ENCODE results near the gene RBM34.
A peak's percentile ranks its signal among the peaks of the same experiment; 100 is the strongest.
"Not testable (repeated sequence)": the region's sequence is repeated elsewhere in the genome, so short reads cannot be mapped to it uniquely, and the experiment has no call there.

The RBM34 gene

DNA sequence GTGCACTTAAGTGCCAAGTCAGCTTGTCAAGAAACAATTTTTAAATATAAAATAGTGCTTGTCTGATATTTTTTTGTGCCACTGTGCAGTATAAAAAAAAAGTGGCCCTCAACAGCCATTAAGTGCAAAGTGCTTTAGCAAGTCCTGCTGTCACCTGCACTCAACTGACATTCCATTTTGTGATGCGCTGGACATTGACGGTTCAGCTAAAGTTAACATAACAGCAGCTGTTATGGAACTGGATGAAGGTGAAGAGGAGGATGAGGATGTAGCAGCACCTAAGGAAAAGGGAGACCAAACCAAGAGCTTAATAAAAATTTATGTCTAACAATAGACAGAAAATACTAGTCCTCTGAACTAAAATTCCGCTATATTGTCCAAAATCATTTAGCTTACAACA is 7.3 kb upstream of the RBM34 start:
- TF ChIP-seq, protein P1, sequence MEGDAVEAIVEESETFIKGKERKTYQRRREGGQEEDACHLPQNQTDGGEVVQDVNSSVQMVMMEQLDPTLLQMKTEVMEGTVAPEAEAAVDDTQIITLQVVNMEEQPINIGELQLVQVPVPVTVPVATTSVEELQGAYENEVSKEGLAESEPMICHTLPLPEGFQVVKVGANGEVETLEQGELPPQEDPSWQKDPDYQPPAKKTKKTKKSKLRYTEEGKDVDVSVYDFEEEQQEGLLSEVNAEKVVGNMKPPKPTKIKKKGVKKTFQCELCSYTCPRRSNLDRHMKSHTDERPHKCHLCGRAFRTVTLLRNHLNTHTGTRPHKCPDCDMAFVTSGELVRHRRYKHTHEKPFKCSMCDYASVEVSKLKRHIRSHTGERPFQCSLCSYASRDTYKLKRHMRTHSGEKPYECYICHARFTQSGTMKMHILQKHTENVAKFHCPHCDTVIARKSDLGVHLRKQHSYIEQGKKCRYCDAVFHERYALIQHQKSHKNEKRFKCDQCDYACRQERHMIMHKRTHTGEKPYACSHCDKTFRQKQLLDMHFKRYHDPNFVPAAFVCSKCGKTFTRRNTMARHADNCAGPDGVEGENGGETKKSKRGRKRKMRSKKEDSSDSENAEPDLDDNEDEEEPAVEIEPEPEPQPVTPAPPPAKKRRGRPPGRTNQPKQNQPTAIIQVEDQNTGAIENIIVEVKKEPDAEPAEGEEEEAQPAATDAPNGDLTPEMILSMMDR (IDR thresholded peaks at IDR 0.05; ENCODE audit: extremely low read depth, insufficient read depth, missing control alignments), result no peak
- DNase-seq (ENCODE audit: low spot score), result no peak
- in situ Hi-C loops (cut with MboI; ENCODE audit: low pct_unique_long_range_greater_than_20kb, low sequenced_read_pairs, unreplicated experiment), result no loop called here

DNA sequence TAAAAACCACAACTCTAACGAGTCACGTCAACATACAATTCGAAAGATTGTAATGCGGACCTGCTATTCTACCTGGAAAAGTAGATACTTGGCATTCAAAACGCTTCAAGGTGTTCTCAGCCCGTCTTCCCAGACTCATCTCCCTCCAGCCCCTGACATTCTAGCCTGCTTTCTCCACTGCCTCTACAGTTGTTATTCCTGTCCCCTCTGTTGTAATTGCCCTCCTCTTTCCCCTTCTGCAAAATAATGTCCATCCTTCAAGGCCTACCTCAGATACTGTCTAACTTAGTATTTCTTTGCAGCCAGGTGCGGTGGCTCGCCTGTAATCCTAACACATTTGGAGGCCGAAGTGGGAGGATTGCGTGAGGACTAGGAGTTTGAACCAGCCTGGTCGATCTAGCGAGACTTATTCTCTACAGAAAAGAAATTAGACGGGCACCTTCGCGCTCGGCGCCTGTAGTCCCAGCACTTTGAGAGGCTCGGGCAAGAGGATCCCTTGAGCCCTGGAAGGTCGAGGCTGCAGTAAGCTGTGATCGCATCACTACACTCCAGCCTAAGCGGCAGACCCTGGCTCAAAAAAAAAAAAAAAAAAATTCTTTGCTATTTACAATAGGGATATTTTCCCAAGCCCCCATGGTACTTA is 756 bp upstream of the RBM34 start:
- DNase-seq (ENCODE audit: low spot score), result no peak
- TF ChIP-seq, protein P1 (IDR thresholded peaks at IDR 0.05; ENCODE audit: extremely low read depth, insufficient read depth, missing control alignments), result no peak
- in situ Hi-C loops (cut with MboI; ENCODE audit: low pct_unique_long_range_greater_than_20kb, low sequenced_read_pairs, unreplicated experiment), result no loop called here

DNA sequence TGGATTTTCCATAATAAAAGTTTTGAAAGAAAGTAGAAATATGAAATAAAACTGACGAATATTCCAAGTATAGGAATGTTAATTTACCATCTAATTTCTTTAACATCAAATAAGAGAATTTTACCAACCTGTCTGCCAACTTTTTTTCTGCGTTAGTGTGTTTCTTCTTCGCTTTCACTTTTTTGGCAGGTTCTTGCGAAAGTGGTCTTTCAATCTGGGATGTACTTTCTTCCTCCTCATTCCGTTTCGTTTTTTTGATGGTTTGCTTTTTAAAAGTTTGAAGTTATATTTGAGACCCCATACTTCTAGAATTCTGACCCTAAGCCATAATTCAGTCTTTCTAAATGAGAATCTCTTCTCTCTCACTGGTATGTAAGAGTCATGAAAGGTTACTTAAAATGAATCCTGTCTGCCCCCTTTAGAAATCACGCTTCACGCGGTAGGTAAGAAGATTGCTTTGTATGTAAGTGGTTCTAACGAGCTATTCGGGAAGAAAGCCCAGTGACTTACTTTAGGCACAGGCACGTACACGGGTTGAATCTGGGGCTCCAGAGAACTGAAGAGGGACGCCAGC is 580 bp downstream of the RBM34 start:
- DNase-seq (ENCODE audit: low spot score), result peak; percentile 65
- in situ Hi-C loops (cut with MboI; ENCODE audit: low pct_unique_long_range_greater_than_20kb, low sequenced_read_pairs, unreplicated experiment), result no loop called here
- TF ChIP-seq, protein P1 (IDR thresholded peaks at IDR 0.05; ENCODE audit: extremely low read depth, insufficient read depth, missing control alignments), result no peak

DNA sequence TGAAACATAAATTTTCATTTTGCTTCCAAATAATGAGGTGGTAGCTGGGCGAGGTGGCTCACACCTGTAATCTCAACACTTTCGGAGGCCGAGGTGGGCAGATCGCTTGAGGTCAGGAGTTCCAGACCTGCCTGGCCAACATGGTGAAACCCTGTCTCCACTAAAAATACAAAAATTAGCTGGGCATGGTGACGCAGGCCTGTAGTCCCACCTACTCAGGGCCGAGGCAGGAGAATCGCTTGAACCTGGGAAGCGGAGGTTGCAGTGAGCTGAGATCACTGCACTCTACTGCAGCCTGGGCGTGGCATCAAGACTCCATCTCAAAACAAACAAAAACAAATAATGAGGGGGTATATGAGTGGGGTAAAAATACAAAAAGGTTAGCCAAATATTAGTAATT is 1.1 kb downstream of the RBM34 start:
- in situ Hi-C loops (cut with MboI; ENCODE audit: low pct_unique_long_range_greater_than_20kb, low sequenced_read_pairs, unreplicated experiment); DNase-seq (ENCODE audit: low spot score): not testable (repeated sequence)

DNA sequence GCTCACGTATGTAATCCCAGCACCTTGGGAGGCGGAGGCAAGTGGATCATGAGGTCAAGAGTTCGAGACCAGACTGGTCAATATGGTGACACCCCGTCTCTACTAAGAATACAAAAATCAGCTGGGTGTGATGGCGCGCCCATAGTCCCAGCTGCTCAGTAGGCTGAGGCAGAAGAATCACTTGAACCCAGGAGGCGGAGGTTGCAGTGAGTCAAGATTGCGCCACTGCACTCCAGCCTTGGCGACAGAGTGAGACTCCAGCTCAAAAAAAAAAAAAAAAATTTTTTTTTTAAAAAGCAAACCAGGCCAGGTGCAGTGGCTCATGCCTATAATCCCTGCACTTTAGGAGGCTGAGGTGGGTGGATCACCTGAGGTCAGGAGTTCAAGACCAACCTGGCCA is 1.8 kb downstream of the RBM34 start:
- in situ Hi-C loops (cut with MboI; ENCODE audit: low pct_unique_long_range_greater_than_20kb, low sequenced_read_pairs, unreplicated experiment), result not testable (repeated sequence)

DNA sequence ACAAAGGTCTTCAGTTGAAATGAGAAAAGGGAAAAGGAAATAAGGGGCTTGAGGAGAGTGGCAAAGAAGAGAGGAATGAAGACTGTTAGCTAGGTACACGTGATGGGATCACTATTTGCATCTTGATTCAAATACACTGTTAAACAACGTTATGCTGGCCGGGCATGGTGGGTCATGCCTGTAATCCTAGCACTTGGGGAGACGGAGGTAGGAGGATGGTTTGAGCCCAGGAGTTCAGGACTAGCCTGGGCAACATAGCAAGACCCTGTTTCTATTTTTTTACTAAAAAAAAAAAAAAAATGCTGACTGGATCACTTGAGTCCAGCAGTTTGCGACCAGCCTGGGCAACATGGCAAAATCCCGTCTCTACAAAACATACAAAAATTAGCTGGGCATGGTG is 2.4 kb downstream of the RBM34 start:
- in situ Hi-C loops (cut with MboI; ENCODE audit: low pct_unique_long_range_greater_than_20kb, low sequenced_read_pairs, unreplicated experiment), result no loop called here
- TF ChIP-seq, protein P1 (IDR thresholded peaks at IDR 0.05; ENCODE audit: extremely low read depth, insufficient read depth, missing control alignments), result no peak
- DNase-seq (ENCODE audit: low spot score), result no peak

More for the DNA sequence above, 1.8 kb downstream of the RBM34 start:
- DNase-seq (ENCODE audit: low spot score), result not testable (repeated sequence)

DNA sequence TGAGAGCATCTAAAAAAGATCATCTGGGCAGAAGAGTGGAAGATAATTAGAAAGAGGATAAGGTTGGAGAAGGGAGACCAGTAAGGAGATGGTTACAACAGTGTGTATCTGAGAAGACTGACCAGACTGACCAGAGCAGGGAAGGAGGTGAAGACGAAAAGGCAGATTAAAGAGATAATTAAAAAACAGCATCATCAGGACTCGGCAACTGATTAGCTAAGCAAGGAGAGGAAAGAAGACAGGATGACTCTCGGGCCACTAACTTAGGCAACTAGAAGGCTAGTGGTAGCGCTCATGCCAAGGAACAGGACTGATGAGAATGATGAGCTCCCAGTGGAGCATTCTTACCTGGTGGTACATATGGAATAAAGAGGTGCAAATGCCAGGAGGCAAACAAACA is 3.9 kb downstream of the RBM34 start:
- TF ChIP-seq, protein P1 (IDR thresholded peaks at IDR 0.05; ENCODE audit: extremely low read depth, insufficient read depth, missing control alignments), result no peak
- no peak for DNase-seq (ENCODE audit: low spot score)
- in situ Hi-C loops (cut with MboI; ENCODE audit: low pct_unique_long_range_greater_than_20kb, low sequenced_read_pairs, unreplicated experiment), result no loop called here

DNA sequence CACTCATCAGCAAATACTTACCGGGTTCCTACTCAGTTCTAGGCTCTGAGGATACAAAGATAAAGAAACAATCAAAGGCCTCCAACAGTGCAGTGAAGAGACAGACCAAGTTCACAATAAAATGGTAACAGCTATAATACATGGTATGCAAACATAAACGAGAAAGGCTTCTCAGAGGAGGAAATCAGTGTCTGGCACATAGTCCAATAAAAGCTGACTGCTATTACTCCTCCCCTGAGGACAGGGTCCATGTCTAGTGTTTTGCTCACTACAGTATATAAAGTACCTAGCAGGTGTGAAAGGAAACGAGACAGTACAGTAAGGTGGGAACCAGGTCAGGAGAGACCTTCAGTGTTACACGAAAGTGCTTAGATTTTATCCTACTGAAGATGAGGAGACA is 4.3 kb downstream of the RBM34 start:
- DNase-seq (ENCODE audit: low spot score), result no peak
- TF ChIP-seq, protein P1 (IDR thresholded peaks at IDR 0.05; ENCODE audit: extremely low read depth, insufficient read depth, missing control alignments), result no peak

More for the DNA sequence above, 4.3 kb downstream of the RBM34 start:
- in situ Hi-C loops (cut with MboI; ENCODE audit: low pct_unique_long_range_greater_than_20kb, low sequenced_read_pairs, unreplicated experiment), result no loop called here

Data from GM13977 (cell line).